K562 (cell line): Measurements from ENCODE around the gene MVB12B. TPM values are rescaled to one million over a fixed set of nuclear protein-coding genes. Genes with fewer than 3 reads are reported as not detected.

ENCODE experiments used
- ATAC-seq: fragments of 200-7000 bp; cut with Tn5 transposase; 3 replicates; pipeline ENCODE4 v1.9.1; 2020; ENCODE audit warnings: moderate library complexity
- BruUV-seq: library from RNA; stranded (reverse); fragments of 400-500 nt; replicated peaks from 2 replicates; lab custom pipeline; 2021; lab: Mats Ljungman, UMichigan
- CTCF ChIA-PET: fragments of 300-600 bp; formaldehyde crosslinking; extraction: SDS; loops from one replicate; lab custom pipeline; 2021; ENCODE audit warnings: low intra/inter-chr PET ratio; lab: Yijun Ruan, JAX
- POLR2A ChIA-PET: fragments of 300-600, 350-650 bp; sonication (Branson Sonifier 250); formaldehyde crosslinking; extraction: SDS; loops from one replicate; lab custom pipeline; 2021; ENCODE audit warnings: antibody characterized with exemption, inconsistent platforms; lab: Yijun Ruan, JAX
- DNase-seq, 4 experiments: peaks; one replicate each; pipeline versions ENCODE4 v3.0.0 to v3.0.0-alpha.2; 2011 to 2018; ENCODE audit warnings: low spot score in 3 of 4, mixed read lengths in 3 of 4; ENCODE audit errors: extremely low read depth in 1 of 4
- FAIRE-seq: peaks from 2 replicates; lab custom pipeline; 2011; peaks lifted over from hg19 to GRCh38; lab: Jason Lieb, UNC
- H2AFZ ChIP-seq: 2 replicates; pipeline ENCODE4 v1.6.0; 2011; ENCODE audit warnings: low read depth, low read length, control low read depth, inconsistent platforms
- H3K27ac ChIP-seq: fragments of 200-600 bp; 3 replicates; pipeline ENCODE4 v1.8.0; 2011; ENCODE audit warnings: low read depth, mild to moderate bottlenecking, control low read depth, inconsistent platforms, low read length, moderate library complexity, mixed read lengths; ENCODE audit errors: extremely low read depth
- H3K27me3 ChIP-seq, 2 experiments: fragments of 300-600 bp in 1 of 2; 2 replicates in 1 of 2; 3 replicates in 1 of 2; pipeline versions ENCODE4 v1.6.0 to v1.8.0; 2011; ENCODE audit warnings: inconsistent platforms in 2 of 2, low read length in 2 of 2, mild to moderate bottlenecking in 1 of 2, mixed read lengths in 1 of 2, moderate library complexity in 1 of 2; ENCODE audit not compliant: control insufficient read depth in 2 of 2, insufficient read depth in 2 of 2
- H3K36me3 ChIP-seq: fragments of 300-600 bp; 3 replicates; pipeline ENCODE4 v1.8.0; 2011; ENCODE audit warnings: mild to moderate bottlenecking, low read length, inconsistent platforms; ENCODE audit not compliant: control insufficient read depth, insufficient read depth
- H3K4me1 ChIP-seq, 2 experiments: fragments of 200-600 bp in 1 of 2; replicated peaks in 1 of 2; 2 replicates in 1 of 2; 3 replicates in 1 of 2; pipeline versions ENCODE4 v1.5.1 to v1.8.0; 2011; ENCODE audit warnings: inconsistent platforms in 2 of 2, low read length in 2 of 2, mild to moderate bottlenecking in 1 of 2, mixed read lengths in 1 of 2, moderate library complexity in 1 of 2; ENCODE audit not compliant: control insufficient read depth in 2 of 2, insufficient read depth in 2 of 2
- H3K4me2 ChIP-seq: 2 replicates; pipeline ENCODE4 v1.6.1; 2011; ENCODE audit warnings: low read length, control low read depth, inconsistent platforms, mixed read lengths; ENCODE audit not compliant: insufficient read depth
- H3K4me3 ChIP-seq: fragments of 200-600 bp; sonication (generic), shearing (Covaris generic); 2 replicates; pipeline ENCODE4 v1.5.1; 2016; ENCODE audit warnings: control low read depth, inconsistent platforms
- H3K79me2 ChIP-seq: fragments of 200-600 bp; 3 replicates; pipeline ENCODE4 v1.8.0; 2011; ENCODE audit warnings: low read length, inconsistent platforms; ENCODE audit not compliant: control insufficient read depth, insufficient read depth
- H3K9ac ChIP-seq, 2 experiments: 2 replicates each; pipeline versions ENCODE4 v1.6.0 to v1.6.1; 2011; ENCODE audit warnings: low read depth in 2 of 2, low read length in 2 of 2, control low read depth in 1 of 2, inconsistent platforms in 1 of 2, mild to moderate bottlenecking in 1 of 2, mixed read lengths in 1 of 2; ENCODE audit not compliant: insufficient read depth in 1 of 2
- H3K9me1 ChIP-seq: one replicate; pipeline ENCODE4 v1.6.0; 2011; ENCODE audit warnings: inconsistent platforms, mild to moderate bottlenecking, low read length, moderate library complexity; ENCODE audit not compliant: control insufficient read depth, insufficient read depth
- H3K9me3 ChIP-seq: replicated peaks from 2 replicates; pipeline ENCODE4 v1.5.1; 2011; ENCODE audit warnings: low read depth, low read length, inconsistent platforms; ENCODE audit not compliant: control insufficient read depth, insufficient read depth
- H4K20me1 ChIP-seq: replicated peaks from 2 replicates; pipeline ENCODE4 v1.6.1; 2011; ENCODE audit warnings: low read length, inconsistent platforms, mixed read lengths; ENCODE audit not compliant: control insufficient read depth, insufficient read depth
- FIP1L1 ChIP-seq: fragments of 200-400 bp; formaldehyde crosslinking; IDR thresholded peaks from 2 replicates; pipeline ENCODE4 v1.6.1; 2018; ENCODE audit warnings: mild to moderate bottlenecking, low read depth, low read length; ENCODE audit not compliant: poor library complexity, severe bottlenecking
- GATAD2B ChIP-seq: fragments of 450-650 bp; IDR thresholded peaks from 2 replicates; pipeline ENCODE4 v1.6.1; 2017; ENCODE audit warnings: mild to moderate bottlenecking, borderline replicate concordance
- HNRNPLL ChIP-seq: fragments of 200-400 bp; formaldehyde crosslinking; IDR thresholded peaks from 2 replicates; pipeline ENCODE4 v1.6.1; 2017; ENCODE audit warnings: low read length, low read depth, mild to moderate bottlenecking; ENCODE audit not compliant: poor library complexity, severe bottlenecking
- MITF ChIP-seq: IDR thresholded peaks from 2 replicates; pipeline ENCODE4 v1.6.1; 2014; ENCODE audit warnings: antibody characterized with exemption
- PML ChIP-seq: IDR thresholded peaks from 2 replicates; pipeline ENCODE4 v1.6.1; 2012; ENCODE audit warnings: low read length, inconsistent platforms
- POLR2G ChIP-seq: fragments of 200-400 bp; formaldehyde crosslinking; IDR thresholded peaks from 2 replicates; pipeline ENCODE4 v1.6.1; 2017; ENCODE audit warnings: low read depth, mild to moderate bottlenecking, antibody characterized with exemption, low read length, moderate library complexity
- RBBP5 ChIP-seq: fragments of 200-600 bp; sonication (generic); IDR thresholded peaks from 2 replicates; pipeline ENCODE4 v1.6.1; 2012; ENCODE audit warnings: borderline replicate concordance, mild to moderate bottlenecking, low read length, control low read depth, inconsistent platforms; ENCODE audit not compliant: insufficient read depth, poor library complexity, severe bottlenecking
- SMARCE1 ChIP-seq: fragments of 450-650 bp; IDR thresholded peaks from 2 replicates; pipeline ENCODE4 v1.7.1; 2016; ENCODE audit warnings: mild to moderate bottlenecking
- SMC3 ChIP-seq: conservative IDR thresholded peaks from 2 replicates; pipeline ENCODE4 v1.6.1; 2011; ENCODE audit warnings: low read depth, low read length, improper control_type of control experiment; ENCODE audit not compliant: insufficient read depth
- SRSF1 ChIP-seq: fragments of 200-400 bp; formaldehyde crosslinking; IDR thresholded peaks from 2 replicates; pipeline ENCODE4 v1.6.1; 2017; ENCODE audit warnings: mild to moderate bottlenecking, low read depth, low read length, moderate library complexity
- ZBTB1 ChIP-seq: sonication (generic); formaldehyde crosslinking; IDR thresholded peaks from 2 replicates; pipeline ENCODE4 v1.8.1; 2023; ENCODE audit warnings: missing genetic modification reagents, low read depth, mild to moderate bottlenecking, borderline replicate concordance
- ZSCAN32 ChIP-seq: fragments of 450-650 bp; formaldehyde crosslinking; IDR thresholded peaks from 2 replicates; pipeline ENCODE4 v1.4.0; 2020; ENCODE audit warnings: mild to moderate bottlenecking, moderate library complexity
- WGBS: fragments of 100-300 bp; shearing (Covaris generic); methylation state at CpG from one replicate; pipeline ENCODE4 v1.1.6; 2016; ENCODE audit warnings: low coverage, mixed read lengths; ENCODE audit not compliant: insufficient coverage; ENCODE audit errors: missing lambda C conversion rate; 5-methylcytosine and 5-hydroxymethylcytosine counted together
- in situ Hi-C: fragments of 300-500 bp; cut with MboI; formaldehyde crosslinking; loops from 4 replicates; pipeline ENCODE4 v1.15.0; 2018; ENCODE audit warnings: inconsistent platforms, mixed read lengths
- intact Hi-C: fragments of 100-400 bp; cut with micrococcal nuclease; formaldehyde crosslinking; loops from 2 replicates; pipeline ENCODE4 v1.14.2; 2022
- polyA plus RNA-seq, 8 experiments: library from polyadenylated mRNA; depleted of rRNA in 4 of 8; stranded (reverse) in 5 of 8; unstranded in 3 of 8; fragments of >200 nt; fragmentation: Nextera tagmentation in 2 of 8; fragmentation: Illumina TruSeq in 1 of 8; extraction: Ambion mirVana in 2 of 8; extraction: Trizol in 1 of 8; gene quantifications; 2 replicates each; pipeline versions ENCODE4 v1.2.1 to v1.2.3, GENCODE V29; 2011 to 2014; ENCODE audit warnings: inconsistent platforms in 1 of 8, missing spikeins in 1 of 8
- total RNA-seq, 7 experiments: library from RNA; depleted of rRNA in 6 of 7; stranded (reverse); fragments of >200 nt in 6 of 7; fragmentation: Illumina TruSeq in 2 of 7; extraction: Trizol in 2 of 7; gene quantifications; 2 replicates each; pipeline versions ENCODE4 v1.2.1 to v1.2.3, GENCODE V29; 2011 to 2021; ENCODE audit warnings: low replicate concordance in 1 of 7

Gene MVB12B
- total and polyA plus RNA-seq, 9 of the 15 experiments (the other 6 are each of a cell fraction or from before 2014, with no cell fraction given) = not detected

- 3% methylated on average over 28 of the region's 31 CpGs for WGBS
- Histone ChIP-seq H2AFZ (no peak overlapping the region), H3K9me3 (no peaks in the 10 kb centered on the region), H3K79me2 (no peaks in the 10 kb centered on the region), H3K9ac (no peak overlapping the region), H3K4me1 (peaks cover 0 to 35% of the 10 kb centered on the region in 2 experiments; a peak in 2 of 5 replicates), H3K4me3 (no peak overlapping the region), H3K9me1 (no peaks in the 10 kb centered on the region), H3K4me2 (no peak overlapping the region), H3K27ac (no peak overlapping the region), H4K20me1 (peaks cover 41% of the 10 kb centered on the region; the same call in 1 of the 2 replicates), H3K27me3 (peaks cover 17 to 88% of the 10 kb centered on the region in 2 experiments; a peak in 4 of 5 replicates), H3K36me3 (no peaks in the 10 kb centered on the region)
- ATAC-seq (no peak), FAIRE-seq (no peak), DNase-seq (no peak)
- ChIA-PET CTCF (interaction anchor here (0.7 to 1.7 kb wide), 2 partner anchors 53 to 86 kb away, joined by 3 to 7 read pairs; no protein-coding TSS in a partner anchor), POLR2A (no interaction called here)
- no peak for TF ChIP-seq SMARCE1
- no peak for TF ChIP-seq PML
- no peak for TF ChIP-seq SRSF1
- no peak for TF ChIP-seq SMC3
- no peak for TF ChIP-seq MITF
- no peak for TF ChIP-seq HNRNPLL
- TF ChIP-seq ZBTB1 (CRISPR knock-in tag) = no peak
- TF ChIP-seq FIP1L1 = no peak
- TF ChIP-seq POLR2G = no peak
- TF ChIP-seq RBBP5 = no peak
- TF ChIP-seq GATAD2B = no peak
- TF ChIP-seq ZSCAN32 (CRISPR knock-in tag) = no peak
- intact Hi-C loops (loop anchor here (5.0 kb wide), 1 partner anchor 188 kb away; no protein-coding TSS in a partner anchor), in situ Hi-C loops (loop anchor here (5.0 to 10.0 kb wide), 3 partner anchors 53 to 268 kb away; no protein-coding TSS in a partner anchor)
- no TSS peak for BruUV-seq
Observed at GRCh38 chr9:126504086-126504976, 177.7 kb downstream of the MVB12B start.
